Stimulated activated CD8-positive, alpha-beta memory T cell treated with anti-CD3 and anti-CD28 coated beads, Interleukin-12 subunit alpha, Interleukin-12 subunit beta, amount 100 ng/mL, for 4 hours (primary cell): ENCODE data around the gene EYS.
"Not testable (repeated sequence)": the region's sequence is repeated elsewhere in the genome, so short reads cannot be mapped to it uniquely, and the experiment has no call there.

Experiments
- DNase-seq: peaks from one replicate; pipeline ENCODE4 v3.0.0-alpha.2; 2020; ENCODE audit warnings: low read depth

Gene EYS

GRCh38 chr6:63897952-63898351 is 1809.1 kb downstream of the EYS start:
- DNase-seq = no peak

GRCh38 chr6:63897459-63897858 is 1809.6 kb downstream of the EYS start:
- no peak for DNase-seq

GRCh38 chr6:63888416-63888815 is 1818.6 kb downstream of the EYS start:
- no peak for DNase-seq

DNA sequence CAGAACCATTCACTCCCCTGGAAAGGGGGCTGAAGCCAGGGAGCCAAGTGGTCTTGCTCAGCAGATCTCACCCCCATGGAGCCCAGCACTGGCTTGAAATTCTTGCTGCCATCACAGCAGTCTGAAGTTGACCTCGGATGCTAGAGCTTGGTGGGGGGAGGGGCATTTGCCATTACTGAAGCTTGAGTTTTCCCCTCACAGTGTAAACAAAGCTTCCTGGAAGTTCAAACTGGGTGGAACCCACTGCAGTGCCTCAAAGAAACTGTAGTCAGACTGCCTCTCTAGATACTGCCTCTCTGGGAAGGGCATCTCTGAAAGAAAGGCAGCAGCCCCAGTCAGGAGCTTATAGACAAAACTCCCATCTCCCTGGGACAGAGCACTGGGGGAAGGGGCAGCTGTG is 1819.2 kb downstream of the EYS start:
- not testable (repeated sequence) for DNase-seq

- DNase-seq = no peak
Measured at GRCh38 chr6:63887002-63887751, 1819.8 kb downstream of the EYS start.

DNA sequence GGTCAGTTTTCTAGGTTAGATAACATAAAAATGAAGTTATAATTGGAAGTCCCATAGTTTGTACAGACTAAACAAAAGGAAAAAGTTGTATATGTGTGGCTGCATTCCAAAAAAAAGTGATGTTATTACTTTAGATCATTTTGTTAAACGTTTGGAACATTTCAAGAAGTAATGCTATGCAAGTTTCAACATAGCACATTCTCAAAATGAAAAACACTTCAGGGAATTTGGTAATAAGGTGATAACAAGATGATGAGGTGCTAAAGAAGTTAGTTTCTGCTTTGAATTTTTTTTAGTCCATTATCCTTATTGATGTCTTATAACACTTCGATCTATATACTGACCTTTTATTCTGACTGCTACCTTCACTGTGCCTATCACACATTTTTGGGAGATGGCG is 1820.7 kb downstream of the EYS start:
- no peak for DNase-seq

- no peak for DNase-seq
Measured at GRCh38 chr6:63883597-63883996, 1823.4 kb downstream of the EYS start.

GRCh38 chr6:63882208-63882607 is 1824.8 kb downstream of the EYS start:
- DNase-seq = no peak

- DNase-seq = no peak
Measured at GRCh38 chr6:63881791-63882190, 1825.2 kb downstream of the EYS start.

DNA sequence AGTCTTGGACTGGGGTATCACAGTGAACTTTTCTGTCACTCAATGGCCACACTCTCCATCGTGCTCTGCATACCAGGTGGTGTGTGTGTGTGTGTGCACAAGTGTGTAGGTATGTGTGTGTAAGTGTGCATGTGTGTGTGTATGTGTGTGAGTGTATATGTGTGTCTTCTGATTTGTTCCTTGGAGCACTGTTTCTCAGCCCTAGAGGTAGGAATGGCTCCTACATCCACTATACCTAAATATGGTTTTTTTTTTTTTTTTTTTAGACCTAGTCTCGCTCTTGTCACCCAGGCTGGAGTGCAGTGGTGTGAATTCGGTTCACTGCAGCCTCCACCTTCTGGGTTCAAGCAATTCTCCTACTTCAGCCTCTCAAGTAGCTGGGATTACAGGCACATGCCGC is 1834.8 kb downstream of the EYS start:
- no peak for DNase-seq

DNA sequence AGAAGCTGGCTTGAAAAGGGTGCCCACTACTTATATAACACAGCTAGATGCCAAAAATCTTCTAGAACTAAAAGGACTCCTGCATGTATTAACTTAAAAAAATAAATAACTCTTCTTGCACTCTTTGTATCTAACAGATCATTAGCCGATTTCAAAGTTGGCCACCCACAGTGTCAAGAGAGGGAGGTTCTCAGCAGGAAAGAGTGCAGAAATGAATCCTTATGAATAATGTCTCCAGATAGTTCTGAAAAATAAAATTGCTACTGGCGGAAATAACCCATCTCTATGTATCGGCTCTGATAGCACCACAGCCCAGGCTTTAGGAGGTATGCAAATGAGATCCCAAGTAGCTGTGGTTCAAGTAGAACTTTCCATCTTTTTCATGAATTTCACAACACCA is 1838.7 kb downstream of the EYS start:
- DNase-seq = no peak

GRCh38 chr6:63864671-63865318 is 1842.2 kb downstream of the EYS start:
- DNase-seq = no peak

GRCh38 chr6:63864061-63864460 is 1843.0 kb downstream of the EYS start:
- DNase-seq = no peak

GRCh38 chr6:63862486-63863198 is 1844.4 kb downstream of the EYS start:
- DNase-seq = no peak

DNA sequence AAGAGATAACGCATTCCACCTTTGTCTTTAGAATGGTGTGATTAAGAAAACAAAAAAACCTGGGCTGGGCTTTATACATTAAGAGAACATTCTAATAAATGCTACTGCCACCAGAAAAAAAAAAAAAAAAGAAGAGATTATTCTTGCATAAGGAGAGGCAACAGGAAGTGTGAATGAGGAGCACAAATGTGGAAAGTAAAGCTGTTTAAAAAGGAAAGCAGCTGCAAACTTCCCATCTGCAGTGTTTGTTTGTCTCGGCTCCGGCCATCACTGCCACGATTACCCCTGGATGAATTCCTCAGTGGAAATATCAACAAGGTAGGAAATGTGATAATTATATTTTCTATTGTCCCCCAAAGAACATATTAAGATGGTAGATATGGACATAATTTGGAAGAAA is 1847.5 kb downstream of the EYS start:
- no peak for DNase-seq

DNA sequence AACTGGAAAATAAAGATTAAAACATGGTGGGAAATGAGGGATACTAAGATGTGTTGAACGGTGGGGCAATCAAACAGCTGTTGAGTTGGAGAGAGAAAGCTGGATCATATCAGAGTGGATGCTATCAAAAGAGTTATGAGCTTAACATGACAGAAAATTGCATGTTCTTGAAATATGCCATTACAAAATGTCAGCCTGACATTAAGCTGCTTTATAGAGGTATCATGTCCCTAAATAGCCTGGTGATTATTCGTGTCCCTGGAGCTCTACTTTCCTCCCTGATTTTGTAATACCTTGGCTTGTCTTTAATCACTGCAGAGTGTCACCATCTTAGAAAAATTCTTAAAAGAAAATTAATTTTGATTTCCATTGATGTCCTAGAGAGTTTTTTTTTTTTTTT is 1848.3 kb downstream of the EYS start:
- DNase-seq = no peak

- no peak for DNase-seq
Measured at GRCh38 chr6:63856271-63856670, 1850.8 kb downstream of the EYS start.

DNA sequence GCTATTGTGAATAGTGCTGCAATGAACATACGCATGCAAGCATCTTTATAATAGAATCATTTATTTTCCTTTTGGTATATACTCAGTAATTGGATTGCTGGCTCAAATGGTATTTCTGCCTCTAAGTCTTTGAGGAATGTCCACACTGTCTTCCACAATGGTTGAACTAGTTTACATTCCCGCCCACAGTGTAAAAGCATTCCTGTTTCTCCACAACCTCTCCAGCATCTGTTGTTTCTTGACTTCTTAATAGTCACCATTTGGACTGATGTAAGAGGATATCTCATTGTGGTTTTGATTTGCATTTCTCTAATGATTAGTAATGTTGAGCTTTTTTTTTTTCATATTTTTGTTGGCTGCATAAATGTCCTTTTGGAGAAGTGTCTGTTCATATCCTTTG is 1862.7 kb downstream of the EYS start:
- no peak for DNase-seq

DNA sequence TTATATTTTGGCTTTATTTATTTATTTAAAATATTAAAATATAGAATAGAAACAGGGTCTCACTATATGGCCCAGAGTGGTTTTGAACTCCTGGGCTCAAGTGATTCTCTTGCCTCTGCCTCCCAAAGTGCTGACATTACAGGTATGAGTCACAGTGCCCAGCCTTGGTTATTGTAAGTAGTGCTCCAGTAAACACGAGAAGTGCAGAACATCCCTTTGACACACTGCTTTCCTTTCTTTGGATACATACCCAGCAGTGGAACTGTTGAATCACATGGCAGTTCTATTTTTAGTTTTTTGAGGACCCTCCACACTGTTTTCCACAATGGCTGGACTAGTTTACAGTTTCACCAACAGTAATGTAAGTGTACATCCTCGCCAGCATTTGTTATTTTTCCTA is 1867.5 kb downstream of the EYS start:
- DNase-seq = no peak

DNA sequence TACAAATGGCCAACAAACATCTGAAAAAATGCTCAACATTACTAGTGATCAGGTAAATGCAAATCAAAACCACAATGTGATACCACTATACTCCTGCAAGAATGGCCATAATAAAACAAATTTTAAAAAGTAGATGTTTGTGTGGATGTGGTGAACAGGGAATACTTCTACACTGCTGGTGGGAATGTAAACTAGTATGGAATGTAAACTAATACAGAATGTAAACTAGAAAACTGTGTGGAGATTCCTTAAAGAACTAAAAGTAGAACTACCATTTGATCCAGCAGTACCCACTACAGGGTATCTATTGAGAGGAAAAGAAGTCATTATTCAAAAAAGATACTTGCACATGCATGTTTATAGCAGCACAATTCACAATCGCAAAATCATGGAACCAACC is 1878.3 kb downstream of the EYS start:
- not testable (repeated sequence) for DNase-seq

DNA sequence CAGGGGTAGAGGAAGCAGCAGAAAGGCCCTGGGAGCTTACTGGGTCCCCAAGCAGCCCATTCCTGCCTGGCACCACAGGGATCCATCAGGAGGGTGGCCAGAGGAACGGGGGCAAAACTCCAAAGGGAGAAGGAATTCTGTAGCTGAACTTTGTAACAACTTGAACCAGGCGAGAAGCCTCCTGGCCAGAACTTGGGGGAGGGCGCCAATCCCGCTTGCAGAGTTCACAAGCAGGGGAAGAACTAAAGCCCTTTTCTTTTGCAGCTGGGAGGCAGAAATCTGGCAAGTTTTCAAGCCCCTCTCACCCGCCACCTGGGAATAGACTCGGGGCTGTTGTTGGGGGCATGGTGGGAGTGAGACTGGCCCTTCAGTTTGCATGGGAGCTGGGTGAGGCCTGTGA is 1882.3 kb downstream of the EYS start:
- no peak for DNase-seq

DNA sequence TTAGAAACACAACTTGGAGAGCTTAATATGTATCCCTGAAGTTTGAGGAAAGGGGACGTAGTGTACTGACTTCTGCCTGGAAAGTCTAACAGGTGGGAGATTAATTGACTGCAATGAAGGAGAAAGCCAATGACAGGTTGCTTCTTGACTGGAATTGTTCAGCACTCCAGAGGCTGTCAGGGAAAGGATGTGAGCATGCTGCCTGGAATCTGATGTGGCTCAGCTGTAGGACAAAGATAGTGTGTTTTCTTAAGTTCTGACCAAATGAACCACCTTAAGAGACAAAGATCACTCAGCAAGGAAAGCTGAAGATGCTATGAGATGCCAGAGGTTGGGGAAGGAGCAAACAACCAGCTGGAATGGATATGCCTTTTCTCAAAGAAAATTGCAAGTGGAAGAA is 1885.6 kb downstream of the EYS start:
- no peak for DNase-seq

DNA sequence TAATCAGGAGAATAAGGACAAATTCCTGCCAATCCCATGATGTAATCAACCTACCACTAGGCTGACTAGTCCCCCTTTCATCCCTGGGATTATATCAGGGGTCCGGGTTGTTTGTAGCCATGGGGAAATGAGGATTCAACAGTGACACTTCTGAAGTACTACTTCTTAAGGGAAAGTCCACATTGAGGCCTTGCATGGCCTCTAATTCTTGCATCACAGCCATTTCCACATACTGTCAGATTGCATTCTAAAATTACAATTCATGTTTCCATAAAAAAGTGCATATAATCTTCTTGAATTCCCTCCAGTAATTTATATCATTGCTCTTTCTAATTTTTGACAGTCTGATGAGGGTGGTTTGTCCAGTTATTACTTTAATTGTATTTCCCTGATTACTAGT is 1887.2 kb downstream of the EYS start:
- DNase-seq = no peak
